Measurements from ENCODE around the gene PCDHA8.
"Not testable (repeated sequence)": the region's sequence is repeated elsewhere in the genome, so short reads cannot be mapped to it uniquely, and the experiment has no call there.

The PCDHA8 gene

GRCh38 chr5:140870221-140871201, 29.5 kb downstream of the PCDHA8 start:
- DNase-seq: no peak

DNA sequence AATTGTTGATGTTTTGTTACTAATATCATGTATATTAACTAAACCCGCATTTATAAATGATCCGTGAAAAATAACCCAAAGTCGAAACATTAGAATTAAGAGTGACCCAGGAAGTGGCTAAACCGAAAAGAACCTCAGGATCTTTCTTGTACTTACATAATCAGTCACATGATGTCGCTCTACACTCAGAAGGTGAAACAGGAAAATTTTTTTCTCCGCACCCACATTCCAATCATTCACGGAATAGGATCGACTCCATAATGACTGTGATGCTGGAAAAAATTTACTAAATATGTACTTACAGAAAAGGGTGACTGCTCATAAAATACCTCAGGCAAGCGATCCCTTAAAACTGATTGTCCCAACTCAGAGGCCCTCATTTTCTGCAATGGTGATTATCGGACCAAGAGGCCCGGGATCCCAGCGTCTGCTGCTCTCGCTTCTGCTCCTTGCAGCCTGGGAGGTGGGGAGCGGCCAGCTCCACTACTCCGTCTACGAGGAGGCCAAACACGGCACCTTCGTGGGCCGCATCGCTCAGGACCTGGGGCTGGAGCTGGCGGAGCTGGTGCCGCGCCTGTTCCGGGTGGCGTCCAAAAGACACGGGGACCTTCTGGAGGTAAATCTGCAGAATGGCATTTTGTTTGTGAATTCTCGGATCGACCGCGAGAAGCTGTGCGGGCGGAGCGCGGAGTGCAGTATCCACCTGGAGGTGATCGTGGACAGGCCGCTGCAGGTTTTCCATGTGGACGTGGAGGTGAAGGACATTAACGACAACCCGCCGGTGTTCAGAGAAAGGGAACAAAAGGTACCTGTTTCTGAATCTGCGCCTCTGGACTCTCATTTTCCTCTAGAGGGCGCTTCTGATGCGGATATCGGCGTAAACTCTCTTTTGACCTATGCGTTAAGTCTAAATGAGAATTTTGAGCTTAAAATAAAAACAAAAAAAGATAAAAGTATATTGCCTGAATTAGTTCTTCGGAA, 34.4 kb downstream of the PCDHA8 start, which contains the start of gene PCDHA12:
PCDHA12 (plus strand) TSS at position 224 of the 981 bp plus-strand sequence; CDS start at position 389, 165 bp downstream.
- DNase-seq: peak; percentile 63

- DNase-seq: not testable (repeated sequence)
These were observed 35.7 kb downstream of the PCDHA8 start for GRCh38 chr5:140876541-140877261.

DNA sequence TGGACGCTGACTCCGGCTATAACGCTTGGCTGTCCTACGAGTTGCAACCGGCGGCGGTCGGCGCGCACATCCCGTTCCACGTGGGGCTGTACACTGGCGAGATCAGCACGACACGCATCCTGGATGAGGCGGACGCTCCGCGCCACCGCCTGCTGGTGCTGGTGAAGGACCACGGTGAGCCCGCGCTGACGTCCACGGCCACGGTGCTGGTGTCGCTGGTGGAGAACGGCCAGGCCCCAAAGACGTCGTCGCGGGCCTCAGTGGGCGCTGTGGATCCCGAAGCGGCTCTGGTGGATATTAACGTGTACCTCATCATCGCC, 36.2 kb downstream of the PCDHA8 start:
- DNase-seq: no peak

DNA sequence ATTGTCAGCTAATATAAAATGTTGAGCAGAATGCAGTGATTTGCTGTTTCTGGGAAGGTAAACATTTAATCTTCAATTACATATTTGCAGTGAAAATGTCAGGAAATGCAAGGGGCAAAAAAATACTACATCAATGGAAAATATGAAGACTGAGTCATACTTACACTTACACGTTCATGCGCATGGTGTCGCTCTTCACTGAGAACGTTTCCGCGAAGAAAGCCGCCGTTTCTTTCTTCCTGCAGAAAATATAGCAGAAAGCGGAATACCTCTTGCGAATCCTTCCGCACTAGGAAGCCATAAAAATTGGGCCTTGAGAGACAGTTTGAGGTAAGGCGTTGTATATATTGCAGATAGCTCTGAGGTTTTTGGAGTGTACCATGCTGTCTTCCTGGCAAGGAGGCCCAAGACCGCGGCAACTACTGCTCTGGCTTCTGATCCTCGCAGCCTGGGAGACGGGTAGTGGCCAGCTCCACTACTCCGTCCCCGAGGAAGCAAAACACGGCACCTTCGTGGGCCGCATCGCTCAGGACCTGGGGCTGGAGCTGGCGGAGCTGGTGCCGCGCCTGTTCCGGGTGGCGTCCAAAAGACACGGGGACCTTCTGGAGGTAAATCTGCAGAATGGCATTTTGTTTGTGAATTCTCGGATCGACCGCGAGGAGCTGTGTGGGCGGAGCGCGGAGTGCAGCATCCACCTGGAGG, 41.1 kb downstream of the PCDHA8 start, which contains the start of gene PCDHA13:
PCDHA13 (plus strand) TSS at position 236 of the 702 bp plus-strand sequence; CDS start at position 381, 145 bp downstream.
- peak; percentile 58 for DNase-seq

GRCh38 chr5:140882591-140882899, 41.6 kb downstream of the PCDHA8 start:
- peak; percentile 58 for DNase-seq

DNA sequence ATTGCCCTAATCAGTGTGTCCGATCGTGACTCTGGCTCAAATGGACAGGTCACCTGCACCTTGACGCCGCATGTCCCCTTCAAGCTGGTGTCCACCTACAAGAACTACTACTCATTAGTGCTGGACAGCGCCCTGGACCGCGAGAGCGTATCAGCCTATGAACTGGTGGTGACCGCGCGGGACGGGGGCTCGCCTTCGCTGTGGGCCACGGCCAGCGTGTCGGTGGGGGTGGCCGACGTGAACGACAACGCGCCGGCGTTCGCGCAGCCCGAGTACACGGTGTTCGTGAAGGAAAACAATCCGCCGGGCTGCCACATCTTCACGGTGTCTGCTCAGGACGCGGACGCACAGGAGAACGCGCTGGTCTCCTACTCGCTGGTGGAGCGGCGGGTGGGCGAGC, 42.4 kb downstream of the PCDHA8 start:
- DNase-seq: no peak

DNA sequence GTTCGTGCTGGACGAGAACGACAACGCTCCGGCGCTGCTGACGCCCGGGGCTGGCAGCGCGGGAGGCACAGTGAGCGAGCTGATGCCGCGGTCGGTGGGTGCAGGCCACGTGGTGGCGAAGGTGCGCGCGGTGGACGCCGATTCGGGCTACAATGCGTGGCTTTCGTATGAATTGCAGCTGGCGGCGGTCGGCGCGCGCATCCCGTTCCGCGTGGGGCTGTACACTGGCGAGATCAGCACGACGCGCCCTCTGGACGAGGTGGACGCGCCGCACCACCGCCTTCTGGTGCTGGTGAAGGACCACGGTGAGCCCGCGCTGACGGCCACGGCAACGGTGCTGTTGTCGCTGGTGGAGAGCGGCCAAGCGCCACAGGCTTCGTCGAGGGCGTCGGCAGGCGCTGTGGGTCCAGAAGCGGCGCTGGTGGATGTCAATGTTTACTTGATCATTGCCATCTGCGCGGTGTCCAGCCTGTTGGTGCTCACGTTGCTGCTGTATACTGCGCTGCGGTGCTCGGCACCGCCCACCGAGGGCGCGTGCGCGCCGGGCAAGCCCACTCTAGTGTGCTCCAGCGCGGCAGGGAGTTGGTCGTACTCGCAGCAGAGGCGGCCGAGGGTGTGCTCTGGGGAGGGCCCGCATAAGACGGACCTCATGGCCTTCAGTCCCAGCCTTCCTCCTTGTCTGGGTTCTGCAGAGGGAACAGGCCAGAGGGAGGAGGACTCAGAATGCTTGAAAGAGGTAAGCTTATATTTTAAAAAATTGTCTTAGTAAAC, 43.1 kb downstream of the PCDHA8 start:
- DNase-seq: no peak

Measured in islet precursor cell (in vitro differentiated cells).